D721Med (cell line): Measurements from ENCODE around the gene NCAM1.

ENCODE experiments used
- DNase-seq: peaks from one replicate; pipeline ENCODE4 v3.0.0; 2011; ENCODE audit warnings: low spot score; ENCODE audit not compliant: insufficient read length
- FAIRE-seq: peaks from 2 replicates; lab custom pipeline; 2011; peaks lifted over from hg19 to GRCh38; lab: Jason Lieb, UNC
- TF ChIP-seq, protein P1 (sequence below): IDR thresholded peaks from 2 replicates; pipeline ENCODE4 v1.5.1; 2012; ENCODE audit warnings: mild to moderate bottlenecking, control low read depth; ENCODE audit not compliant: insufficient read depth; ENCODE audit errors: missing control alignments

NCAM1 gene

DNA sequence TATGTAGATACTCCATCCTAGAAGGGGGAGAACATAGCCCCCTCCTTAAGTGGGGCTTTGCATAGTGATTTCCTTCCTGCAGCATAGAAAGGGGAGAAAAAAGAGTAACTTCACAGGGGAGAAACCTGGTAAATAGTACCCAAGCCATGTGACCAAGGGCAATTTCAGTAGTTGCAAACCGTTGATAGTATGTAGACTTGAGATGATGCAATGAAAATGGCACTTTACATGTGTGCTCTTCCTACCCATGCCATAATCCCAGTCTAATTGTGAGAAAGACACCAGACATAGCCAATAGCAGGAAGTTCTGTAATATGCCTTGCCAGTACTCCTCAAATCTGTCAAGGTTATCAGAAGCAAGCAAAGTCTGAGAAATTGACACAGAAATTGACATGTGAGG, 104.1 kb downstream of the NCAM1 start:
- FAIRE-seq = no peak
- no peak for DNase-seq
- TF ChIP-seq, protein P1, sequence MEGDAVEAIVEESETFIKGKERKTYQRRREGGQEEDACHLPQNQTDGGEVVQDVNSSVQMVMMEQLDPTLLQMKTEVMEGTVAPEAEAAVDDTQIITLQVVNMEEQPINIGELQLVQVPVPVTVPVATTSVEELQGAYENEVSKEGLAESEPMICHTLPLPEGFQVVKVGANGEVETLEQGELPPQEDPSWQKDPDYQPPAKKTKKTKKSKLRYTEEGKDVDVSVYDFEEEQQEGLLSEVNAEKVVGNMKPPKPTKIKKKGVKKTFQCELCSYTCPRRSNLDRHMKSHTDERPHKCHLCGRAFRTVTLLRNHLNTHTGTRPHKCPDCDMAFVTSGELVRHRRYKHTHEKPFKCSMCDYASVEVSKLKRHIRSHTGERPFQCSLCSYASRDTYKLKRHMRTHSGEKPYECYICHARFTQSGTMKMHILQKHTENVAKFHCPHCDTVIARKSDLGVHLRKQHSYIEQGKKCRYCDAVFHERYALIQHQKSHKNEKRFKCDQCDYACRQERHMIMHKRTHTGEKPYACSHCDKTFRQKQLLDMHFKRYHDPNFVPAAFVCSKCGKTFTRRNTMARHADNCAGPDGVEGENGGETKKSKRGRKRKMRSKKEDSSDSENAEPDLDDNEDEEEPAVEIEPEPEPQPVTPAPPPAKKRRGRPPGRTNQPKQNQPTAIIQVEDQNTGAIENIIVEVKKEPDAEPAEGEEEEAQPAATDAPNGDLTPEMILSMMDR = no peak

DNA sequence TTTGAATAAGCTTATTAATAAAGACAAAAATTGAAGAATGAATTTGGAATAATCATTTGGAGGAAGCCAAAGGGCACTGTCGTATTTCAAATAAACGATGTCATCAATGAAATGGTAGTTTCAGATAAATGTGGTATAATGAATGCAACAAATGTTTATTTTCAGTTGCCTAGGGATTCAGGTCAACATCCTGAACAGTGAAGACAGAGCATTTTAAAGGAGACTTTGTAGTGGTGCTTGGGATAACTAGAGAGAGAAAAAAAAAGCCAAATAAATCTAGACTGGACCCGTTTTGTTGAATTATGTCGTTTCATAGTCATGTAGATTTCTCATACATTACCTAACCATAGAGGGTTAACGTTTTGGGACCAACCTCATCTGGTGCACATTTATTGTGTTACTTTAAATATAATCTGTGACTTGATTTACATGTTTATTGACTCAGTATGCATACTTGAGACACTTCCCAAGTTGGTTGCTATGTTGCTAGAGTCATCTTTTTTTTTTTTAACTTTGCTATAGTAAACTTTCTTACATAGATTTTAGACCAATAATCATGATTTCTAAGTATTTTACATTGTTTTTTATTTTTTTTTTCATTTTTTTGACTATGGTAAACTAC, 111.1 kb downstream of the NCAM1 start:
- TF ChIP-seq, protein P1 = no peak
- FAIRE-seq = no peak
- DNase-seq = no peak

DNA sequence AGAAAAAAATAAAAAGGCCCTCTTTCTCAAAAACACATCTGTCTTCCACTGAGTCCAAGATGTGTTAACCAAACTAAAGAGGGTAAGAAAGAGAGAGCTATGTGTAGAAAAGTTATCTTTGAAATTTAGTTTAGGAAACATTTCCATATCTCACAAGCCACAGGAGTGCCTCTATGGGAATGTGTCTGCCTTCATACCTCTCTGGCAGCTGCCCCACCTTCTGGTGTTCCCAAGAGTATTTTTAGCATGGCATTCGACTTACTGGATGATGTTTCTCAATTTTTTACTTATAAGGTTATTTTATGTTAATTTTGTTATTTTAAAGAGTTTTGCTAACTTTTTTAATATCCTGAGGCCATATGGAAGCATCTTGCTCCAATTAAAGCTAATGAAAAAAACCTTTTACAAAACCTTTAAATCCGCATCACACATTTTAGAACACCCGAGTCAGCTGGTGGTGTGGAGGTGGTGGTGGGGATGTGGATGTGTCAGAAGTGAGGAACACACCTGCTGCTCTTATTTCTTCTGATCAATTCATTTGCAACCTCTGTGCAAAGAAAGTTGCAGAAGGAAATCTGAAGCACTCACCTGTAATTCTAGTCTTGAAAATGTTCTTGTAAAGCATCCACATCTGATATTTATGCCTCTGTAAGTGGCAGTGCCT, 112.2 kb downstream of the NCAM1 start:
- TF ChIP-seq, protein P1 = no peak
- FAIRE-seq (no peak), DNase-seq (no peak)

DNA sequence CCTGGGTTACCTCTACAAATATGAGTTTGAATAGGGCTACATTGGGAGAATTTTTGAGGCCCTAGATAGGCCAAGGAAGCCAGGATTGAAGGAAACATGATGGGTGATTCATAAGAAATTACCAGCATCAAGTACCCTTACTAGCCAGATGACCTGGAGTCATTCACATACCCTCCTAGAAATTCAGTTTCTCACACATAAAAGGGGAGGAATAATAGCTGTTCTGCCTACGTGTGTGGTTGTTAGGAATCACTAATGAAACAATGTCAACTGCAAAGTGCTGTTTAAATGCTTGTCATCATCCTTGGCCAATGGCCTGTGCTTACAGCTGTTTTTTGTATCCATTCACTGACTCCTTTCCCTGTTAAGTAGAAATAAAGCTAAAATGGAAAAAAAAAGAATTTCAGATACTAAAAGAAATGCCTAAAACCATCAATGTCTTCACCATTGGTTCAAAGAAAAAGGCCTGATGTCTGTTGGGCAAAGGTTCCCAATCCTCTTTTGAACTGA, 114.4 kb downstream of the NCAM1 start:
- no peak for FAIRE-seq
- TF ChIP-seq, protein P1 = no peak
- no peak for DNase-seq

DNA sequence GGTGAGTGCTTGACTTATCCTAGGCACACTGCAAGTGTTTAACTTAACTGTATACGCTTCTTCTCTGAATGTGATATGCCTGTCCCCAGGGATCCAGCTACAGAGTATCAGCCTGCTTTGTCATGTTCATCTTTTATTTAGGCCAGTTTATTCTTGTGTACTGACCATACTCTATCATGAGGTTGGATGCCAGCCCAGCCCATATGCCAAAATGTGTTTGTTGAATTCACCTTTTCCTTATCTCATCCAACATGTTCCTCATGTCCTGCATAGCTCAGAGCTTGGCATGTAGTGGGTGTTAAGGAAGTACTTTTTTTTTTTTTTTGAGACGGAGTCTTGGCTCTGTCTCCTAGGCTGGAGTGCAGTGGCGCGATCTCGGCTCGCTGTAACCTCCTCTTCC, 116.2 kb downstream of the NCAM1 start:
- DNase-seq = no peak
- no peak for FAIRE-seq
- TF ChIP-seq, protein P1 = no peak

DNA sequence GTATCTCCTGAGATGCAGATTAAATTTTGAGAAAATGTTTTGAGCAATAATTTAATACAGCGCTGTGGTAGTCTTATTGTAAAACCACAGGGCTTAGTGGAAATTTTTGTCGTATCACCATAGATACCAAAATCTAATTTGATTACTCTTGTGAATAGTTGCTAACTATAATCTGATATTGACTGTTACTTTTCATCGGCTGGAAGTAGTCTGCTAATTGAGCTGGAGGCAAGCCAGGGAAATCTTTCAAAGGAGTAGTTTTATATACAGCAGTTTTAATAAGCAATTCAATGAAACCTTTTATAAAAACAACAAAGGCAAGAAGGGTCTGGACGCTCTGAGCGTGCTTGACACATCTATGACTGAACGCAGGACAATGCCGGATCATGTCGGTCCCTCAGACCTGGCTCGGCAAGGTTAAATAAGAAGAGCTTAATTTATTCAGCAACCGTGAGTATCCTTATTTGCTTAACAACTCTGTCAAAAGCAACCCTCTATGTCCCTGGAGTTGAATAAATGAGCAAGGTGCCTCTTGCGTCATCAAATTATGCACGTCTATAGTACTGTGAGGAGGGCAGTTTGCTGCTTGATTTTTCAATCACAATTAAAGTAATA, 121.2 kb downstream of the NCAM1 start:
- DNase-seq (no peak), FAIRE-seq (no peak)
- TF ChIP-seq, protein P1 = no peak
